Measurements from ENCODE around the gene DOK1.

The DOK1 gene

DNA sequence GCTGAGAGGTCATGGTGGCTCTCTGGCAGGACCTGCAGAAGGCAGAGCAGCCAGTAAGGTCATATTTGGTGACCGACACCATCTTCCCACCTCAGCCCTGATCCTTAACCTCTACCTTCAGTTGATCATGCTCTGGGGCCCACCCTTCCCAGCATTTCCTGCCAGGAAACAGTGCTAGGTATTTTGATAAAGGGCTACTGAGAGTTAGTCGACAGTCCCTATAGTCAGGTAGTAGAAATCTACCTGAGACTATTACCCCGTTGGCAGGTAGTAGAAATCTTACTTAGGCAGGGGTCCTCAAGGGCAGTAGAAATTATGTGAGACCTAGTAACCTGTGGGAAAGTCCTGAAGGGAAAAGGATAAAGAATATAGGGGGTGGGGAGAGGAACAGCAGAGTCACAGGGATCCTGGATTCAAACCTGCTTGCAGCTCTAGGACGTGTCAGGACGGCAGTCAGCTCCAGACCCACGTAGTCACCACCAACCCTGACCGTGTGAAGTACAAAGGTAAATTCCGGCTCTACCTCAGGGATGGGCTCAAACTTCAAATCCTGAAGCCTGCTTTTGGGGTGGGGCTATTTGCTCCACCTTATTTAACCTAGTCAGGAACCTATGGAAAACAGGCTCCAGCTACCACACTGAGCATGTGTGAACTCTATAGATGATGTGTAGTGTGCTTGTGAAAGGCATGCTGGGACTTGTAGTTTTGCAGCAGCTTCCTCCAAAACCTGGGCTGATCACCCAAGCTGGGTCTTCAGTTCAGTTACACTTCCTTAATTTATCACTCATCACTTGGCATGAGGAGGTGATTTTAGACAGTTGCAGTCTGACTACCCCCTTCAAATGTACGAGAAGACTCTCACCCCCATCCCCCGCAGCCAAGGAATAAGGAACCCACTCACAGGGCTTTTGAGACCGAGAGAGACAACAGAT lies 28.5 kb upstream of the DOK1 start, which contains the start of gene DQX1:
Gene DQX1, minus strand, starts transcription at position 515 of the 932 bp plus-strand sequence. Its CDS starts 502 bp downstream, at position 13.
- peak; percentile 42 for DNase-seq

DNA sequence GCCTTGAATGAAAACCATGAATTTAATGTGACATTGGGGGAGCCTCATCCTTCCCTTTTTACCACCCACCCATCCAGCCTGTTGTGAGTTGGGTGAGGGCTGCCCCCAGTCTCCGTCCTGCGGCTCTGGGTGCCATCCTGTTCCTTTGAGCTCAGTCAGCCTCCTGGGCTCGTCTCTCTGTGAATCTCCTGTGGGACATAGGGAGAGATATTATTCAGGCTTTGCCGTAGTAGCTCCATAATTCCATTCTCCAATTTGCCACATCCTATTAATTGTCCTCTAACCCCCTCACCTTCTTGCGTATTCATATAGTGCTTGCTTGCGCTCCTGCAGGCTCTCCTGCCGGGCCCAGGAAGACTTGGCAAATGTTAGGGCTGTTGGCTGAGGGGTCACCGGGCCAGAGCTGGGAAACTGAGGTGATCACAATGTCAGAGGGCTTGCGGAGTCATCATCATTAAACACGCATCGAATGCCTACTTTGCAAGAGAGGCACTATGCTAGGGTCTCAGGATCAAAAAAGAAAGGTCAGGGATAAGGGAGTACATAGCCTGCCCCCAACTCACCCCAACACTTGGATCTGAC lies 27.8 kb upstream of the DOK1 start:
- DNase-seq = no peak

DNA sequence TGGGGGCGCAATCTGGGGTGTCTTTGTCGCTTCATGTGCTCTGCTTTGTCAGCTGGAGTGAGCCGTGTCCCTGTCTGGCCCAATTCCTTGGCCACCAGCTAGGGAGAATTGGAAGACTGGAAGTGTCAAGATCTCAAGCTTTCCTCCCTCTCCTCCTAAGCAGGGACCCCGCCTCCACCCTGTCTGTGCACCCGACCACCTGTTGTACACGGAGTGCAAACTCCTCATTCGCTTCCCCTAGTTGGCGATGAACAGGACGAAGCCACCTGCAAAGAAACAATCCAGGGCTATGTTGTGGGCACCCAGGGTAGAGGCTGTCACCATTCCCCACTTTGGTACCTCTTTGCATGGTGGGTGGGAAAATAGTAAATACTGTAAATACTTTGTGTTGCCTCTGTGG lies 26.8 kb upstream of the DOK1 start:
- no peak for DNase-seq

DNA sequence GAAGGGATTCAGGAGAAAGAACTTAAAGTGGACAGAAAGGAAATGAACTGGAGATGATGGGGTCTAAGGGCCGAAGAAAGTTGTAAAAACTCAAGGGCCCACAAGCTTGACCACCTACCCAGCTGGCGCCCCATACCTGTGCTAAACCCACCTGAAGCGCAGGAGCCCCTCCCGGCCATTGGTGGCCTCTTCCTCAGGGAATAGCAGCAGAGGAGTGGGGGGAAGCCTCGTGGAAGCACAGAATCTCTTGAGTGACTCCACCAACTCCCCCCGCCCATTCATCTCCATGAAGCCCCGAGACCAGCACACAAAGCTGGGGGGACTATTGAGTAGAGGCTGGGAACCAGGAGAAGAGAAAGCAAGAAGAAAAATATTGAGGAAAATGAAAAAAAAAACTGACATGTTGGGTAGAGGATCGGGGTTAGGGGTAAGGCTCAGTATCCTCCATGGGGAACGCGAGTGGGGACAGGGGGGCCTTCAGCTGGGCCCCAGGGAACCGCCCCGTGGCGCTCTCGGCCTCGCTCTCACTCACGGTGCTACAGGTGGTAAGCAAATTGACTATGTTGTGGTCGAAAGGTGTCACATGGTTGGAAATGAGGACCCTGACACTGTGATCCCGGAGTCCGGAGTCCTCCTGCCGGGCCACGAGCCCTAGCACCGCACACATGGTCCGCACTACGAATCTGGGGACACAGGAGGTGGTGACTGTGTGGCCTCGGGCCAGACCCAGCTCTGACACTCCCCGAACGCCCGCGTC lies 25.7 kb upstream of the DOK1 start:
- DNase-seq = no peak

DNA sequence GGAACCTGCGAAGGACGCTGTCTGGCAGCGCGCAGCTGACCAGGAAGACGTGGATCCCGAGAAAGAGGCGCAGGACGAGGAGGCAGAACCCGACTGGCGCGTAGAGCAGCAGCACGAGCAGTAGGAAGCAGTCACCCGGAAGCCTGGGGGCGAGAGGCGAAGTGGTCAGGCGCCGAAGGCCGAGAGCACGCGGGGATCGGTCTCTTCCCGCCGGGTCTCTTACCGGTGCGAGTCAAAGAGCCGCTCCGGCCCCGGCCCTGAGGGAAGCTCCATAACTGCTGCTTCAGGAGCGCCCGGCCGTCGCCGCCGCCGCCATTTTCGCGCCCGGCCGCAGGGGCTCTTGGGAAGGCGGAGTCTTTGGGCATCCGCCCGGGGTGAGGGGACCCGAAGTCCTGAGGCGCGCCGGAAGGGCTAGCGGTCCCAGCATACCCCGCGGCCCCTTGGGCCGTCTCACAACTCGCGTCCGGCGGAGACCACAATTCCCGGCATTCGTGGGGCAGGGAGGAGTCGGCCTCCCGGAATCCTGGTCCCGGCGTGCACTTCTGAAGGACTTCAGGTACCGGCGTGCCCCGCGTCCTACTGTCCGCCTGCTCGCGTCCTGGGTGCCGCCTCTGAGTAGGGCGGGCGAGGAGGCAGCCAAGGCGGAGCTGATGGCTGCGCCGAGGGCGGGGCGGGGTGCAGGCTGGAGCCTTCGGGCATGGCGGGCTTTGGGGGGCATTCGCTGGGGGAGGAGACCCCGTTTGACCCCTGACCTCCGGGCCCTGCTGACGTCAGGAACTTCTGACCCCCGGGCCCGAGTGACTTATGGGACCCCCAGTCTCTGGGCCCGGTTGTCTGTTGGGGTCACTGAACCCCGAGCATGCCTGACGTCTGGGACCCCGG lies 24.9 kb upstream of the DOK1 start, which contains the start of the genes AUP1 and HTRA2:
Gene AUP1, minus strand, starts transcription at position 350 of the 882 bp plus-strand sequence. Its CDS starts 77 bp downstream, at position 273.
Gene HTRA2, plus strand, starts transcription at position 577 of the 882 bp plus-strand sequence. Its CDS starts 74 bp downstream, at position 651.
- DNase-seq = peak; percentile 100

DNA sequence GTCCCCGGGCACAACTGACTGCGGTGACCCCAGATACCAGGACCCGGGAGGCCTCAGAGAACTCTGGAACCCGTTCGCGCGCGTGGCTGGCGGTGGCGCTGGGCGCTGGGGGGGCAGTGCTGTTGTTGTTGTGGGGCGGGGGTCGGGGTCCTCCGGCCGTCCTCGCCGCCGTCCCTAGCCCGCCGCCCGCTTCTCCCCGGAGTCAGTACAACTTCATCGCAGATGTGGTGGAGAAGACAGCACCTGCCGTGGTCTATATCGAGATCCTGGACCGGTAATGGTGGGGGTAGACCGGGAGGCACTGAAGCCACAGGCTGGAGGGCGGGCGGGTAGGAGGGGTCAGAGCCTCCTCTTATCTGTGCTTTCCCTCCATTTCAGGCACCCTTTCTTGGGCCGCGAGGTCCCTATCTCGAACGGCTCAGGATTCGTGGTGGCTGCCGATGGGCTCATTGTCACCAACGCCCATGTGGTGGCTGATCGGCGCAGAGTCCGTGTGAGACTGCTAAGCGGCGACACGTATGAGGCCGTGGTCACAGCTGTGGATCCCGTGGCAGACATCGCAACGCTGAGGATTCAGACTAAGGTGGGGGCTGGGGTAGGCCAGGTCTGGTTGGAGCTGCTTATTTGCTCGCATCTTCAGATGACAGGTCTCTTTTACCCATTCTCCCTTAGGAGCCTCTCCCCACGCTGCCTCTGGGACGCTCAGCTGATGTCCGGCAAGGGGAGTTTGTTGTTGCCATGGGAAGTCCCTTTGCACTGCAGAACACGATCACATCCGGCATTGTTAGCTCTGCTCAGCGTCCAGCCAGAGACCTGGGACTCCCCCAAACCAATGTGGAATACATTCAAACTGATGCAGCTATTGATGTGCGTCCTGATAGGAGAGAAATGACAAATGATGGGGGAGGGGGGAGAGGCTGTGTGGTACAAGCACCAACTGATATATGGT lies 24.0 kb upstream of the DOK1 start:
- DNase-seq = no peak

DNA sequence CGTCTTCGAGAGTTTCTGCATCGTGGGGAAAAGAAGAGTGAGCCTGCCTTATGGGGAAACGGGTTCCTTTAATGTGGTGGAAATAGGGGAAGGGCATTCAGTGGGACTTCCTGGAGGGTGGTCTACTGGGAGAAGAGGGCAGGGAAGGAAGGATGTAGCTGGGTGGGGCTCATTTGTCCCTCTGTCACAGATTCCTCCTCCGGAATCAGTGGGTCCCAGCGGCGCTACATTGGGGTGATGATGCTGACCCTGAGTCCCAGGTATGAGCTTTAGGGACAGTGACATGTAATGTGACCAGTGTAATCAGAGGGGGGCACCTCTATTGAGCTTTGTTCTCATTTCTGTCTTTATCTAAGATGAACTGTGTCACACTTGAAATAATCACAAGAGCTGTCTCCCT lies 22.9 kb upstream of the DOK1 start:
- no peak for DNase-seq

DNA sequence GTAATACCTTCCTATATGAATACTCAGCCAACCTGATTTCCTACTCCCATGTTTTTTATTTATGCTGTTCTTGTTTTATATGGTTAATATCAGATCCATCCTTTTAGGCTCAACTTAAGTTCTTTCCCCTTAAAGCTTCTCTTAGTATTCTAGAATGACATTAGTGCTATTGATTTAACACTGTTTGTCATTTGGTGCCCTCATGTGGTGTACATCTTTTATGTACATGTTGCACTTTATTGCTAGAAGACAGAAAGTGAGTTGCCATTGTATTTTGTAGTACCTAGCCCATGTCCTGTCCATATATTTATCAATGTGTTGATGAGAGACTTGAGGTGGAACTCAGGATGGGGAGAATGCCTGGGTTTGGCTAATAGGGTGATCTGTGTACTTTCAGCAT lies 22.3 kb upstream of the DOK1 start:
- DNase-seq = peak; percentile 50

DNA sequence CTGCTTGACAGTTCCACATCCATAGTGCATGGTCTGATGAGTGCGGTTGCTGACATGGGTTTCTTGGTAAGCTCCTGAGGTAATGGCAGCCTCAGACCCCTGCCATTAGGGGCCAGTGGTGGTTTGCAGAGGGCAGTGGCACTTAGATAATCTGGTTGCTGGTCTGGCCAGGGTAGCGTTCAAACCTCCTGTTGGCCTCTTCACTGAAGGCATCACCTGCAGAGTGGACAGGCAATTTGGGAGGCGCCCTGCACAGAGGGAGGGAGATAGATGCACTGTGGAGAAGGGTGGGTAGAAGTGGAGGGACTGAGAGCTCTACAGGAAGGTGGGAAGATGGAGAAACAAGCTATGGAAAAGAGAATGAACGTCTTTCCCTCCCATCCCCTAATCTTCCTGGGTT lies 21.1 kb upstream of the DOK1 start:
- no peak for DNase-seq

DNA sequence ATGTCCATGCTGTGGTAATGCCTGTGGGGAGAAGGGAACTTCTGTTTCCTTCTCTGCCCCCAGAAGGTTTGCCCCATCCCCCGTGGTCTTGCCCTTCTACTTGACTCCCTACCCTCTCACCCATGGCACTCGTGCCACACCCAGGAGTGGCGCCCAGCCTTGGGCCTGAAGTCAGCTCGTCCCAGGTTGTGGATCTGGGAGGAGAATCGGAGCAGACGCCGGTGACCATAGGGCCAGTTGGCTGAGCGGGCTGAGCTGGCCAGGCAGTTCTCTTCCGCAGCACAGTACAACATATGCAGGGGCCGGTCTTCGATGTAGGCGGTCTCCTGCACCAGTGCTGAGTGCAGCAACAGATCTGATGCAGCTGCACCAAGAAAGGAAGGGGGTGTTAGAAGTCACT lies 20.1 kb upstream of the DOK1 start:
- DNase-seq = no peak

DNA sequence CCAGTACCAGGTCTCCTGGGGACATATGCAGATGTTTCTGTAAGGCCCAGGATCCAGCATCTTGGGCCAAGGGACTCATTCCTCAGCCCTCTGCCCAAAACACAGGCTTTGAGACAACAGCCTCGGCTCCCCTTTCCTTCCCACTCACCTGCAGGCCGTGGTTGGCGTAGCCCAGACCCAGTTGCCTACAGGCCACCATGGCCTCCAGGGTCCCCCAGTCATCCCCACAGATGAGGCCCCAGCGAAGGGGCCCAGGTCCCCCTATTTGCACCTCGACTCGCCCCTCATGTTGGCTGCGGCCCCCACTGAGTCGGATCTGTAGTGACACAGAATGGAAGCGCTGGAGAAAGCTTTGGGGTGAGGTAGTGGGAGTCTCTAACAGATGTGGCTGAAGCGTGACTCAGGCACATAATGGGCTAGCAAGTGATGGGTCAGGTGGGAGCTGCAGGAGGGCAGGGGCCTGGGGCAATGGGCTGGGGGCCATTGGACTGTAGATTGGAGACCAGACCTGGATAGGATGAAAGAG lies 19.0 kb upstream of the DOK1 start:
- no peak for DNase-seq

DNA sequence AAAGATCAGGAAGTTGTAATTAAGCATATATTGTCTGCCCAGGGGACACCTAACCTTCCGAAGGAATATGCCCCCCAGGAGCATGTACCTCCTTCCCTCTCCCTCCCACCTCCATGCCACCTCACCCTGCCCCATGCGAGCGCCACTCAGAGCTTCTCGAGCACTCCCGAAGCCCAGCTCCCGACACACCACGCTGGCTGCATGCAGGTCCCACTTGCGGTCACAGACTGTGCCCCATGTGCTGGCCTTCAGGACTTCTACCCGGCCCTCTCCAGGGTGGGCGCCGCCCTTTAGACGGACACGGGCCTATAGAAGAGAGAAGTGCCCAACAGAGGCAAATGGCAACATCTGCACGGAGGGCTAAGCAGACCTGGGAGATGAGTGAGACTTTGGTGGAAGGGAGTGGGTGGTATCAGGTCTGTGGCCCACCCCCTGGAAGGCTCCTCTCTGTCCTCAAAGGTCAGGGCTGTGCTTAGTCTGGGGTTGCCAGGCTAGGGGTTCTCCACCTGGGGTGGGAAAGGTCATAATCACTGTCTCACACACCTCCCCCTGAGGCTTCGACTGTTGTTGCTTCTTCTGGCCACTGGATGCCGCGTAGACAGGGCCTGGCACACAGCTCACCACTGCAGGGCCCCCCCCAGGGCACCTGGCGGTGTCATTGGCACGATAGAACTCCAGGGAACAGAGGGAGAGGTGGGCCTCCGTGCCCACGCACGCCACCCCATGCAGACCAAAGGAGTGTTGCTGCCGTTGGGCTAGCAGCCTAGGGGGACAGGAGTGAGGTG lies 18.2 kb upstream of the DOK1 start:
- no peak for DNase-seq

DNA sequence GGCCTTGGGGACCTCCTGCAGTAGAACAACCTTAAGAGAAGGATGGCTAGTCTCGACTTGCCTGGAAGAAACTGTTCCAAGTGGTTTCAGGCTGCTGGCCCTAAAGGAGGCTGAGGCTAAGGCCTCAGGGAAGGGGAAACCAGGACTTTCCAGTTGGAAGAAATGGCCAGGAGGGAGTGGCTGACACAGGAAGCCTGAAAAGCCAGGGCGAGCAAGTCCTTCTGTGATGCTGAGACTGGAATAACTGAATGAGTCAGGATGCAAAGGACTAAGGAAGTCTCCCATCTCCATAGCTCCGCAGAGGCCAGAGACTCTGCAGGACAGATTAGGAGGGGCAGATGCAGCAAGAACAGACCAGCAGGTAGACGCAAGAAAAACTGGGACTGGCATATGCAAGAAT lies 17.4 kb upstream of the DOK1 start:
- no peak for DNase-seq

DNA sequence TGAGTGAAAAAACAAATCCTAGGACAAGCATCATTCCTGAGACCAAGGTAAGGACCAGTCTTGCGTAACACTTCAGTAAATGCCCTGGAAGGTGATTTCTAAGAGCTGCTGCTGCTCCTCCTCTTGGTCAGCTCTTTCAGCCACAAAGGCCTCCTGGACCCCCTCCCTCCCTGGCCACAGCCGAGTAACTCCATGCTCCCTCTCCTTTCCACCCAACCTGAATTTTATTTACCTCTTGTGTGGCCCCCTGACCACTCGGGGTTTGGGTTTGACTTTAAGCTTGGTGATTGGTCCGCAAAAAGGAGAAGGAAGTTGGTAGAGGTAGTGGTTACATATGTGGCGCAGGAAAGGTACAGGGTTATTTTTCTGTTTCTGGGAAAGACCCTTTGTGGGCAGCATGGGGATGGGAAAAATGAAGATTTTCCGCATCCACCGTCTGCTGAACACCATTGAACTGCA lies 15.6 kb upstream of the DOK1 start:
- no peak for DNase-seq

DNA sequence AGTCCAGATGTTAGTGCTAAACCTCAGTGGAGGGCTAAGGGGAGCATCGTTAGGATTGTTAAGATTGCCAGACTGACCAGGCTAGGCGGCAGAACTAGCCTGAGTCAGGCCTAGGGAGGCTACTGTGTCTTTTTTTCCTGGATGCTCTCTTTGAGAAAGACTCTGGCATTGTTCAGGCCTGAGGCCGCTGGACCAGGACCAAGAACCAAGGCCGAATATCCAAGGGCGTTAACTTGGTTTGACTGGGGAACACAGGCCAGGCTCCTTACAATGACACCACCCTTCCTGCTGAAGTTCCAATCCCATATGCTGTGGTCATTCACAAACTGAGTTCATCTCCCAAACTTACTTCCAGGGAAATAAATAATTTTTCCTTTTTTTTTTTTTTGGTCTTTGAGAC lies 14.2 kb upstream of the DOK1 start:
- no peak for DNase-seq

DNA sequence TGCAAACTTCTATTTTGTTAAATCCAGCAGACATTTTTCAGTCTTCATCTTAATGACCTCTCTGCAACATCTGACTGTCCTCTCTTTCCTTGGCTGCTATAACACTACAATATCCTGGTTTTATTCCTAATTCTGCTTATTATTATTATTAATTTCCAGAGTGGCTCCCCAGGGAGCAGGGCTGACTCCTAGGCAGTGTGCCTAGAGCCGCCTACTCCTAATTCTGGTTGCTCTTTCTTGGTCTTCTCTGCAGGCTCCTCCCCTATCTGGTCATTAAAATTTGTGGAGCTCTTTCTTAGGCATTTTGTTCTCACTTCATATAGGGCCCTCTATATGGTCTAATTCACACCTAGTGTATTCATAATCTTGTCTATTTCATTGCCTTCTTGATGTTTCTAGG lies 11.5 kb upstream of the DOK1 start:
- DNase-seq = no peak

DNA sequence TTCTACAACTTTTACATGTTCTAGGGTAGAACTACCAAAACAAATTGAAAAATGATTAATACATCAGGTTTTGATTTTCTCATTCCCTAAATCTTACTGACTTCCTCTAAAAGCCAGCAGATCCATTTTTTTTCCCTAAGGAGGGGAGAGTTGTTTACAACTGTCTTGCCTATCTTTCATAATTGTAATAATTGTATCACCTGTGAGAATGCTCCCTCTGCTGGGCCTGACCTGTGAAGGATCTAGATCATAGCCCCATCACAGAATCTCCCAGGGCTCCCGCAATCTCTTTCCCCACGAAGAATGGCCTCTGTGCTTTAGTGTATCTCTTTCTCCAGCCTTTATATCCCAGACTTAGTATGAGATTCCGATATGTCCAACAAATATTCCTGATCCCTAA lies 9.9 kb upstream of the DOK1 start:
- DNase-seq = no peak

DNA sequence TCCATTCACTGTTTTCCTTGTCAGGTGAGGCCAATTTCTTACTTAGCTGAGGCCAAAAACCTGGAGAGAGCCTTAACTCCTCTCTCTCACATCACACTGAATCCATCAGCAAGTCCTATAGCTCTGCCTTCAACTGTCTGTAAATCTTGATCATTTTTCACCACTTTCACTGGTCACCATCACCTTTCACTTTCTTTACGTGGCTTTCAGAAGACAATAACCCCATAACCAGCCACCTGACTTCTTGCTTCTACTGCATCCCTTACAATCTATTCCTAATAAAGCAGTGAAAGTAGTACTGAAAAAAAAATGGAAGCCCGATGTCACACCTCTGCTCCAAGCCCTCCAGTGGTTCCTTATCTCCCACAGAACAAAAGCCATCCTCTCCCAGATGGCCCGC lies 8.5 kb upstream of the DOK1 start:
- no peak for DNase-seq

DNA sequence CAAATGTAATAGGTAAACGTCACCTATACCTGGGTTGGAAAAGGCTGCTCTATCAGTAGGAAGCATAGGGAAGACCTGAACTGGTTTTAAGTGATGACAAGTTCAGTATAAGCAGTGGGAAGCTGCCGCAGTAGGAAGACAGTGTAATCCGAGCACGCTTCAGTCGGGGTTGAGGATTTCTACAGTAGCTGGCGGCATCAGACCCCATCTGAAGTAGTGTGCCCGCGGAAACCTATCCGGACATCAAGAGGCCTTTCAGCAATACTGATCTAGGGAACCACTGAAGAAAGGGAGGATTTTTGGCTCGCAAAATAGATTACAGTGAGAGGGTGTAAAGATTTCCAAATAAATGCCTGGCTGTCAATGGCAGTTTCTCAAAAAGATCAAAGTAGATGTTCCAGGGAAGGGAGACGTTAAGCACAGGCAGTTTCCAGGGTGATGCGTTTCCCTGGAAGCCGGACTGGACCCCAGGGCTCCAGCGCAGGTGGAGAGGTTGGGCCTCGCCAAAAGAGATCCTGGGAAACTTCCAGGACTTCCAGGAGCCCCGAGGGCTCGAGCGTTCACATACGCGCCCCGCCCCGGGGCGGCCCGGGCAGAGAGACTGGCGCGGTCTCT lies 6.1 kb upstream of the DOK1 start:
- DNase-seq = no peak
